ENCODE data around the gene ADCY2. TPM values are rescaled to one million over a fixed set of nuclear protein-coding genes. Genes with fewer than 3 reads are reported as not detected.

ADCY2 gene
- total RNA-seq, 2 experiments from 2014 or later = not detected

DNA sequence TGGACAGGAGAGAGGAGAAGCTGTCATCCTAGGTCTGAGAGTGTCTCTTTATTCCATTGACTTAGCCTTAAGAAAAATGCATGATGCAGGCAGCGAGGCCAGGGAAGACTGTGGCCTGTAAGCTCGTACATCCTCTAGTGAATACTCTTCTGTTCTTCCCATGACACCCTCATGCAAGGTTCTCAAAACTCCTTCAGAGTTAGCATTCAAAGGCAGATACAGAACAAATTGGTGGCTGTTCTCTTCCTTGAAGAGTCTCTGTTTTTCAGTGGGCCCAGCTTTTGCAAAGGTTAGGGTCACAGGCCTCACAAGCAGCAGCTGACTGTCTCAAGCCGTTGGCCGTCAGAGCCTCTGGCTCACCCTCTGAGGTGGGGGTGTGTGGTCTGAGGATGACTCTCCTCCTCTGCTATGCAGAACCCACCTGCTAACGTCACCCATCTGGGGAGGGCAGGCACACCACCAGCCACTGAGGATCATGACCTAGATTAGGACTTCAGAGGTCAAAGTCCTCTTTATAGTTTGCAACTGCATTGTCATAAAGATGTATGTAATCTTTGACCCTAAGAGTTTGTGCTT lies 15.1 kb downstream of the ADCY2 start:
- no peak for DNase-seq
- Mint-ChIP-seq H3K27me3 (no peaks in the 10 kb centered on the region), H3K4me3 (no peak overlapping the region), H3K36me3 (ENCODE audit: low read depth) (no peaks in the 10 kb centered on the region), H3K4me1 (ENCODE audit: low read depth) (no peaks in the 10 kb centered on the region), H3K27ac (no peak overlapping the region), H3K9me3 (no peaks in the 10 kb centered on the region)
- POLR2A ChIA-PET = no interaction called here
- CTCF ChIA-PET = no interaction called here
- no peak for TF ChIP-seq CTCF (IDR thresholded peaks at IDR 0.05)
- intact Hi-C loops (cut with micrococcal nuclease) = no loop called here
- ATAC-seq = no peak

DNA sequence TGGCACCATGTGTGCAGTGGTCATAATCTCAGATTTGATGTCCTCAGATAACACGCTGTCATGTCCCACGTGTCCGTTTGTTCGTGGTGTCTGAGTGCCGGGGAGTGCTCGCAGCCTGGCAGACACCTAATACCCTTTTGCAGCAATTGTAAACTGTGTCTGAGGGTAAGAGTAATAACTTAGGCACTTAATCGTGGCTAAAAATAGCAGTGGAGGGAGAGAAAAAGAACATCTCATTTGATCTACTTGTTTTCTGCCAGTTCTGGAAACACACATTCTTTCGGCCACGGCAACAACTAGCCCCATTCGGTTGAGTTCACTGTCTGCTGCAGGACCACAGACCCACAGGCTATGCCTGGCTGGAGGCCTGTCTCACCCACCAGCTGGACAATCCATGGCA lies 16.5 kb downstream of the ADCY2 start:
- no peak for DNase-seq
- H3K36me3 Mint-ChIP-seq (ENCODE audit: low read depth) = no peaks in the 10 kb centered on the region
- ATAC-seq = no peak
- no peaks in the 10 kb centered on the region for H3K9me3 Mint-ChIP-seq
- no peaks in the 10 kb centered on the region for H3K4me1 Mint-ChIP-seq (ENCODE audit: low read depth)
- no peaks in the 10 kb centered on the region for H3K27me3 Mint-ChIP-seq
- H3K4me3 Mint-ChIP-seq = no peak overlapping the region
- CTCF ChIA-PET = no interaction called here
- intact Hi-C loops (cut with micrococcal nuclease) = no loop called here
- TF ChIP-seq CTCF (IDR thresholded peaks at IDR 0.05) = no peak
- POLR2A ChIA-PET = no interaction called here
- no peak overlapping the region for H3K27ac Mint-ChIP-seq

DNA sequence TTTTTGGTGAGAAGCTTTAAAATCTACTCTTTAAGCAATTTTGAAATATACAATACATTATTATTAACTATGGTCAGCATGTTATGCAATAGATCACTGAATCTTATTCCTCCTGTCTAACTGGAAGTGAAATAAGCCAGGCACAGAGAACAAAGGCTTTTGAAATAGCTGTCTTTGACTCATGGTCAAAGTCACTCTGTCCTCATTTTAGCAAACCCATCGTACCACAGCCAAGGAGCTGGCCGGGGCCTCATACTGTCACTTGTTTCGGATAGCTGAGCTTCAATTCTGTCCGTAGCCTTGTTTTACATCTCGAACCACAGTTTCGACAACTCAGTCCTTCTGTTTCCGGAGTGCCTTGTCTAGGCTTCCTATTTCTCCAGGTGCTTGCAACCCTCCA lies 19.2 kb downstream of the ADCY2 start:
- ChIA-PET POLR2A (no interaction called here), CTCF (no interaction called here)
- Mint-ChIP-seq H3K27ac (no peak overlapping the region), H3K4me1 (ENCODE audit: low read depth) (no peaks in the 10 kb centered on the region), H3K4me3 (no peak overlapping the region), H3K36me3 (ENCODE audit: low read depth) (no peaks in the 10 kb centered on the region), H3K27me3 (peaks cover 5% of the 10 kb centered on the region), H3K9me3 (no peaks in the 10 kb centered on the region)
- intact Hi-C loops (cut with micrococcal nuclease) = no loop called here
- TF ChIP-seq CTCF (IDR thresholded peaks at IDR 0.05) = no peak
- DNase-seq = no peak
- no peak for ATAC-seq

- no peaks in the 10 kb centered on the region for H3K4me1 Mint-ChIP-seq (ENCODE audit: low read depth)
- no peak for ATAC-seq
- no peak overlapping the region for H3K27ac Mint-ChIP-seq
- no peak for DNase-seq
- H3K27me3 Mint-ChIP-seq = peaks cover 5% of the 10 kb centered on the region
- H3K9me3 Mint-ChIP-seq = no peaks in the 10 kb centered on the region
- H3K4me3 Mint-ChIP-seq = no peak overlapping the region
- no peak for TF ChIP-seq CTCF (IDR thresholded peaks at IDR 0.05)
- H3K36me3 Mint-ChIP-seq (ENCODE audit: low read depth) = no peaks in the 10 kb centered on the region
- CTCF ChIA-PET = no interaction called here
- POLR2A ChIA-PET = no interaction called here
- intact Hi-C loops (cut with micrococcal nuclease) = no loop called here
These were observed 19.9 kb downstream of the ADCY2 start for GRCh38 chr5:7415587-7416535.

GRCh38 chr5:7418276-7418675 lies 22.3 kb downstream of the ADCY2 start:
- CTCF ChIA-PET = no interaction called here

More at GRCh38 chr5:7418276-7418675, 22.3 kb downstream of the ADCY2 start:
- Mint-ChIP-seq H3K9me3 (no peaks in the 10 kb centered on the region), H3K4me3 (no peak overlapping the region), H3K36me3 (ENCODE audit: low read depth) (no peaks in the 10 kb centered on the region), H3K27ac (no peak overlapping the region), H3K4me1 (ENCODE audit: low read depth) (no peaks in the 10 kb centered on the region), H3K27me3 (peaks cover 5% of the 10 kb centered on the region)
- no peak for TF ChIP-seq CTCF (IDR thresholded peaks at IDR 0.05)
- intact Hi-C loops (cut with micrococcal nuclease) = no loop called here
- POLR2A ChIA-PET = no interaction called here
- ATAC-seq (no peak), DNase-seq (no peak)

All from activated CD8-positive, alpha-beta T cell treated with anti-CD3 and anti-CD28 coated beads for 36 hours (primary cell).